IMR-90 (cell line): ENCODE data around the gene GTF2H1. TPM values are rescaled to one million over a fixed set of nuclear protein-coding genes. Genes with fewer than 3 reads are reported as not detected.

Source experiments
- ATAC-seq: fragments of 200-7000 bp; cut with Tn5 transposase; 2 replicates; pipeline ENCODE4 v1.9.1; 2020; ENCODE audit warnings: low read depth, mild to moderate bottlenecking, moderate library complexity
- BruUV-seq: library from RNA; stranded (reverse); fragments of 400-500 nt; replicated peaks from 2 replicates; lab custom pipeline; 2021; lab: Mats Ljungman, UMichigan
- CTCF ChIA-PET: fragments of 300-600 bp; formaldehyde crosslinking; extraction: SDS; loops from one replicate; lab custom pipeline; 2021; ENCODE audit warnings: antibody characterized with exemption; lab: Yijun Ruan, JAX
- POLR2A ChIA-PET: fragments of 300-600 bp; sonication (Branson Sonifier 250); formaldehyde crosslinking; loops from one replicate; lab custom pipeline; 2022; ENCODE audit warnings: antibody characterized with exemption; ENCODE audit not compliant: unreplicated experiment; lab: Charles Lee
- DNase-seq: peaks from one replicate; pipeline ENCODE4 v3.0.0; 2013
- H2AFZ ChIP-seq: replicated peaks from 2 replicates; pipeline ENCODE3; 2013; ENCODE audit warnings: low read length, mild to moderate bottlenecking; ENCODE audit not compliant: poor library complexity
- H2AK5ac ChIP-seq: 2 replicates; pipeline ENCODE4 v1.6.1; 2013; ENCODE audit warnings: low read depth, low read length, inconsistent platforms
- H2AK9ac ChIP-seq: replicated peaks from 2 replicates; pipeline ENCODE3; 2013; ENCODE audit warnings: mild to moderate bottlenecking, low read depth, low read length, moderate library complexity; ENCODE audit not compliant: poor library complexity
- H2BK120ac ChIP-seq: 2 replicates; pipeline ENCODE4 v1.6.1; 2013; ENCODE audit warnings: low read depth, low read length, inconsistent platforms
- H2BK15ac ChIP-seq: 3 replicates; pipeline ENCODE4 v1.6.1; 2013; ENCODE audit warnings: low read depth, low read length, inconsistent platforms
- H2BK20ac ChIP-seq: 2 replicates; pipeline ENCODE4 v1.6.1; 2013; ENCODE audit warnings: low read depth, mild to moderate bottlenecking, inconsistent platforms, low read length, moderate library complexity
- H2BK5ac ChIP-seq: 2 replicates; pipeline ENCODE4 v1.6.1; 2013; ENCODE audit warnings: mild to moderate bottlenecking, low read depth, low read length, inconsistent platforms; ENCODE audit not compliant: poor library complexity, severe bottlenecking
- H3K14ac ChIP-seq: replicated peaks from 2 replicates; pipeline ENCODE4 v1.6.1; 2013; ENCODE audit warnings: low read depth, low read length, inconsistent platforms
- H3K18ac ChIP-seq: 2 replicates; pipeline ENCODE4 v1.6.1; 2013; ENCODE audit warnings: low read depth, low read length, control low read depth
- H3K23ac ChIP-seq: 2 replicates; pipeline ENCODE4 v1.6.1; 2013; ENCODE audit warnings: low read depth, low read length, inconsistent platforms
- H3K27ac ChIP-seq: 2 replicates; pipeline ENCODE4 v1.5.1; 2013; ENCODE audit warnings: mild to moderate bottlenecking, control low read depth, low read length; ENCODE audit not compliant: insufficient read depth
- H3K27me3 ChIP-seq: 2 replicates; pipeline ENCODE4 v1.6.1; 2013; ENCODE audit warnings: low read length; ENCODE audit not compliant: control insufficient read depth, insufficient read depth
- H3K36me3 ChIP-seq: 2 replicates; pipeline ENCODE4 v1.6.1; 2013; ENCODE audit warnings: low read length, mixed read lengths; ENCODE audit not compliant: control insufficient read depth, insufficient read depth
- H3K4ac ChIP-seq: 2 replicates; pipeline ENCODE4 v1.6.1; 2013; ENCODE audit warnings: low read depth, low read length, inconsistent platforms
- H3K4me1 ChIP-seq: 2 replicates; pipeline ENCODE4 v1.6.1; 2013; ENCODE audit warnings: low read length, mixed read lengths; ENCODE audit not compliant: control insufficient read depth, insufficient read depth
- H3K4me2 ChIP-seq: 2 replicates; pipeline ENCODE4 v1.6.1; 2013; ENCODE audit warnings: low read depth, mild to moderate bottlenecking, control low read depth, low read length, moderate library complexity
- H3K4me3 ChIP-seq: 2 replicates; pipeline ENCODE4 v1.5.1; 2013; ENCODE audit warnings: low read depth, mild to moderate bottlenecking, control low read depth, low read length, moderate library complexity; ENCODE audit not compliant: insufficient read depth
- H3K56ac ChIP-seq: 2 replicates; pipeline ENCODE4 v1.6.1; 2013; ENCODE audit warnings: low read length, inconsistent platforms; ENCODE audit not compliant: insufficient read depth; ENCODE audit errors: extremely low read depth
- H3K79me1 ChIP-seq, 2 experiments: 2 replicates each; pipeline ENCODE4 v1.6.1; 2013; ENCODE audit warnings: low read length in 2 of 2, inconsistent platforms in 1 of 2, low read depth in 1 of 2
- H3K9ac ChIP-seq: 2 replicates; pipeline ENCODE4 v1.6.1; 2013; ENCODE audit warnings: low read depth, low read length, control low read depth
- H3K9me1 ChIP-seq: 2 replicates; pipeline ENCODE4 v1.6.1; 2013; ENCODE audit warnings: low read length, inconsistent platforms; ENCODE audit not compliant: insufficient read depth
- H3K9me3 ChIP-seq: 2 replicates; pipeline ENCODE4 v1.6.1; 2013; ENCODE audit warnings: low read length; ENCODE audit not compliant: control insufficient read depth, insufficient read depth
- H4K20me1 ChIP-seq: 2 replicates; pipeline ENCODE4 v1.6.1; 2013; ENCODE audit warnings: low read length, inconsistent platforms; ENCODE audit not compliant: insufficient read depth
- H4K5ac ChIP-seq: 2 replicates; pipeline ENCODE4 v1.6.1; 2013; ENCODE audit warnings: mild to moderate bottlenecking, low read depth, low read length, control low read depth
- H4K8ac ChIP-seq, 2 experiments: 2 replicates each; pipeline ENCODE4 v1.6.1; 2013; ENCODE audit warnings: low read depth in 2 of 2, low read length in 2 of 2, control low read depth in 1 of 2, inconsistent platforms in 1 of 2
- H4K91ac ChIP-seq: 2 replicates; pipeline ENCODE4 v1.6.1; 2013; ENCODE audit warnings: low read depth, low read length, inconsistent platforms; ENCODE audit not compliant: insufficient read depth
- BHLHE40 ChIP-seq: fragments of 150-350 bp; IDR thresholded peaks from 2 replicates; pipeline ENCODE4 v1.6.1; 2016; ENCODE audit warnings: mild to moderate bottlenecking, low read depth, low read length
- CEBPB ChIP-seq: IDR thresholded peaks from 2 replicates; pipeline ENCODE4 v1.6.1; 2012; ENCODE audit warnings: low read depth, low read length, improper control_type of control experiment
- CHD1 ChIP-seq: IDR thresholded peaks from 2 replicates; pipeline ENCODE4 v1.6.1; 2012; ENCODE audit warnings: low read depth, low read length, improper control_type of control experiment
- FOS ChIP-seq: fragments of 150-350 bp; IDR thresholded peaks from 2 replicates; pipeline ENCODE4 v1.6.1; 2016; ENCODE audit warnings: low read depth, low read length
- MAFK ChIP-seq: IDR thresholded peaks from 2 replicates; pipeline ENCODE4 v1.6.1; 2012; ENCODE audit warnings: low read depth, low read length, improper control_type of control experiment
- MAZ ChIP-seq: IDR thresholded peaks from 2 replicates; pipeline ENCODE4 v1.6.1; 2012; ENCODE audit warnings: low read depth, mild to moderate bottlenecking, low read length, improper control_type of control experiment, moderate library complexity, borderline replicate concordance
- MXI1 ChIP-seq: IDR thresholded peaks from 2 replicates; pipeline ENCODE4 v1.6.1; 2012; ENCODE audit warnings: low read depth, mild to moderate bottlenecking, low read length, moderate library complexity, borderline replicate concordance
- NFE2L2 ChIP-seq: fragments of 150-350 bp; IDR thresholded peaks from 2 replicates; pipeline ENCODE4 v1.6.1; 2016; ENCODE audit warnings: low read depth, mild to moderate bottlenecking, low read length
- POLR2A ChIP-seq: IDR thresholded peaks from 2 replicates; pipeline ENCODE4 v1.6.1; 2012; ENCODE audit warnings: mild to moderate bottlenecking, low read depth, low read length
- RAD21 ChIP-seq: IDR thresholded peaks from 2 replicates; pipeline ENCODE4 v1.6.1; 2012; ENCODE audit warnings: low read length, improper control_type of control experiment
- RCOR1 ChIP-seq: IDR thresholded peaks from 2 replicates; pipeline ENCODE4 v1.6.1; 2012; ENCODE audit warnings: mild to moderate bottlenecking, low read length, improper control_type of control experiment; ENCODE audit not compliant: insufficient replicate concordance
- RFX5 ChIP-seq: IDR thresholded peaks from 2 replicates; pipeline ENCODE4 v1.8.0; 2012; ENCODE audit warnings: low read depth, mild to moderate bottlenecking, low read length, moderate library complexity
- SMC3 ChIP-seq: fragments of 150-350 bp; IDR thresholded peaks from 2 replicates; pipeline ENCODE4 v1.6.1; 2016; ENCODE audit warnings: low read depth, mild to moderate bottlenecking, antibody characterized with exemption, low read length, moderate library complexity
- WGBS, 2 experiments: methylation state at CpG; one replicate each; pipeline versions ENCODE4 v1.1.5 to v1.1.7; 2013; ENCODE audit warnings: missing lambda C conversion rate in 2 of 2; ENCODE audit not compliant: insufficient read length in 1 of 2; ENCODE audit errors: extremely low coverage in 2 of 2; 5-methylcytosine and 5-hydroxymethylcytosine counted together
- dilution Hi-C: fragments of 300-500 bp; cut with HindIII; formaldehyde crosslinking; loops from one replicate; pipeline ENCODE4 v1.14.3; 2018; ENCODE audit warnings: low sequenced_read_pairs; ENCODE audit not compliant: unreplicated experiment
- in situ Hi-C: fragments of 300-500 bp; cut with MboI; formaldehyde crosslinking; loops from 3 replicates; pipeline ENCODE4 v1.14.3; 2019; ENCODE audit warnings: low sequenced_read_pairs, inconsistent platforms, mixed read lengths
- intact Hi-C: fragments of 100-400 bp; cut with micrococcal nuclease; formaldehyde crosslinking; loops from 2 replicates; pipeline ENCODE4 v1.10.0; 2022
- polyA plus RNA-seq, 3 experiments: library from polyadenylated mRNA; depleted of rRNA; stranded (reverse); fragments of >200 nt; gene quantifications; 2 replicates each; pipeline ENCODE4 v1.2.3, GENCODE V29; 2012; ENCODE audit warnings: low replicate concordance in 1 of 3
- total RNA-seq: library from RNA; depleted of rRNA; stranded (reverse); fragments of >200 nt; gene quantifications from 2 replicates; pipeline ENCODE4 v1.2.3, GENCODE V29; 2012
- TF ChIP-seq, protein P1 (sequence below): fragments of 150-350 bp; IDR thresholded peaks from 2 replicates; pipeline ENCODE4 v1.6.1; 2017; ENCODE audit warnings: mild to moderate bottlenecking, antibody characterized with exemption, low read length, low read depth
- TF ChIP-seq, protein P2 (sequence below): fragments of 150-350 bp; IDR thresholded peaks from 2 replicates; pipeline ENCODE4 v1.6.1; 2016; ENCODE audit warnings: low read depth, mild to moderate bottlenecking, low read length, moderate library complexity, borderline replicate concordance
- TF ChIP-seq, protein P3 (sequence below): conservative IDR thresholded peaks from 2 replicates; pipeline ENCODE4 v1.5.1; 2012; ENCODE audit warnings: mild to moderate bottlenecking, low read depth, low read length, improper control_type of control experiment

GTF2H1 gene
- total and polyA plus RNA-seq, 2 of the 4 experiments (the other 2 are of a cell fraction) = 25.0 to 67.0 TPM

DNA sequence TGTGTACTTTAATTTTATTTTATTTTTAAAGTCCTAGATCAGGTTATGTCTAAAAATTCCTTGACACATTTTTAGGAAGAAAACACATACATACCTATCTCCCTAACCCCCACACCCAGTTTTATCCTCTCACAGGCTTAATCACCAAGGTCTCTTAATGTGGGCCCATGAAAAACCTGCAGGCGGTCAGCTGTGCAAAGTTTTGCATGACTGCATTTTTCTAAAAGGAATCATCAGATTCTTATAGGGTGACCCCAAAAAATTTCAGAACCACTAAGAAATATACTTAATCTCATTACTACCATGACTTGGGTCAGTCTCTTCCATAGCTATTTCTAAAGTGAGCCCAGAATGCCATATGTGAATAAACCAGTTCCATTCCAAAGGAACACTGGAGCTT lies 36.5 kb upstream of the GTF2H1 start:
- no TSS peak for BruUV-seq
- Histone ChIP-seq H2BK120ac (no peak overlapping the region), H3K9ac (no peak overlapping the region), H4K91ac (no peak overlapping the region), H2AK5ac (no peak overlapping the region), H4K8ac (no peak overlapping the region), H3K4me3 (no peak overlapping the region), H3K27ac (no peak overlapping the region), H2AFZ (no peak overlapping the region), H3K9me3 (no peaks in the 10 kb centered on the region), H2BK20ac (no peak overlapping the region), H3K14ac (no peak overlapping the region), H3K56ac (no peak overlapping the region), H2BK15ac (no peak overlapping the region), H3K79me1 (no peaks in the 10 kb centered on the region; a peak in 1 of 4 replicates), H3K4me1 (no peaks in the 10 kb centered on the region), H3K9me1 (peaks cover 4% of the 10 kb centered on the region), H4K5ac (no peak overlapping the region), H3K4me2 (no peak overlapping the region), H4K20me1 (no peaks in the 10 kb centered on the region), H3K4ac (no peak overlapping the region), H2AK9ac (no peak overlapping the region), H3K23ac (no peak overlapping the region), H3K36me3 (peaks cover 24% of the 10 kb centered on the region), H2BK5ac (no peak overlapping the region), H3K27me3 (no peaks in the 10 kb centered on the region), H3K18ac (no peak overlapping the region)
- intact Hi-C loops (no loop called here), dilution Hi-C loops (no loop called here), in situ Hi-C loops (no loop called here)
- POLR2A ChIA-PET = no interaction called here
- CTCF ChIA-PET = interaction anchor here (0.8 kb wide), 1 partner anchor 42 kb away, joined by 6 read pairs; no protein-coding TSS in a partner anchor
- WGBS, 2 experiments = no CpG with 5 or more reads among the region's 1 CpG
- peak; percentile 39 for DNase-seq
- TF ChIP-seq, protein P1, sequence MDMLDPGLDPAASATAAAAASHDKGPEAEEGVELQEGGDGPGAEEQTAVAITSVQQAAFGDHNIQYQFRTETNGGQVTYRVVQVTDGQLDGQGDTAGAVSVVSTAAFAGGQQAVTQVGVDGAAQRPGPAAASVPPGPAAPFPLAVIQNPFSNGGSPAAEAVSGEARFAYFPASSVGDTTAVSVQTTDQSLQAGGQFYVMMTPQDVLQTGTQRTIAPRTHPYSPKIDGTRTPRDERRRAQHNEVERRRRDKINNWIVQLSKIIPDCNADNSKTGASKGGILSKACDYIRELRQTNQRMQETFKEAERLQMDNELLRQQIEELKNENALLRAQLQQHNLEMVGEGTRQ = no peak
- TF ChIP-seq FOS (no peak), MAZ (no peak), POLR2A (no peak), RCOR1 (no peak), MAFK (no peak), RFX5 (no peak), RAD21 (no peak), MXI1 (no peak), BHLHE40 (no peak), NFE2L2 (no peak), CEBPB (no peak), CHD1 (no peak), SMC3 (no peak)
- TF ChIP-seq, protein P2, sequence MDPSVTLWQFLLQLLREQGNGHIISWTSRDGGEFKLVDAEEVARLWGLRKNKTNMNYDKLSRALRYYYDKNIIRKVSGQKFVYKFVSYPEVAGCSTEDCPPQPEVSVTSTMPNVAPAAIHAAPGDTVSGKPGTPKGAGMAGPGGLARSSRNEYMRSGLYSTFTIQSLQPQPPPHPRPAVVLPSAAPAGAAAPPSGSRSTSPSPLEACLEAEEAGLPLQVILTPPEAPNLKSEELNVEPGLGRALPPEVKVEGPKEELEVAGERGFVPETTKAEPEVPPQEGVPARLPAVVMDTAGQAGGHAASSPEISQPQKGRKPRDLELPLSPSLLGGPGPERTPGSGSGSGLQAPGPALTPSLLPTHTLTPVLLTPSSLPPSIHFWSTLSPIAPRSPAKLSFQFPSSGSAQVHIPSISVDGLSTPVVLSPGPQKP = no peak
- TF ChIP-seq, protein P3, sequence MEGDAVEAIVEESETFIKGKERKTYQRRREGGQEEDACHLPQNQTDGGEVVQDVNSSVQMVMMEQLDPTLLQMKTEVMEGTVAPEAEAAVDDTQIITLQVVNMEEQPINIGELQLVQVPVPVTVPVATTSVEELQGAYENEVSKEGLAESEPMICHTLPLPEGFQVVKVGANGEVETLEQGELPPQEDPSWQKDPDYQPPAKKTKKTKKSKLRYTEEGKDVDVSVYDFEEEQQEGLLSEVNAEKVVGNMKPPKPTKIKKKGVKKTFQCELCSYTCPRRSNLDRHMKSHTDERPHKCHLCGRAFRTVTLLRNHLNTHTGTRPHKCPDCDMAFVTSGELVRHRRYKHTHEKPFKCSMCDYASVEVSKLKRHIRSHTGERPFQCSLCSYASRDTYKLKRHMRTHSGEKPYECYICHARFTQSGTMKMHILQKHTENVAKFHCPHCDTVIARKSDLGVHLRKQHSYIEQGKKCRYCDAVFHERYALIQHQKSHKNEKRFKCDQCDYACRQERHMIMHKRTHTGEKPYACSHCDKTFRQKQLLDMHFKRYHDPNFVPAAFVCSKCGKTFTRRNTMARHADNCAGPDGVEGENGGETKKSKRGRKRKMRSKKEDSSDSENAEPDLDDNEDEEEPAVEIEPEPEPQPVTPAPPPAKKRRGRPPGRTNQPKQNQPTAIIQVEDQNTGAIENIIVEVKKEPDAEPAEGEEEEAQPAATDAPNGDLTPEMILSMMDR = no peak
- ATAC-seq = peak; percentile 29; the same call in 1 of the 2 replicates
